HEK293 (cell line): ENCODE results near the gene HILPDA.

Experiments used
- CTCF ChIA-PET: fragments of 350-600 bp; formaldehyde crosslinking; extraction: SDS; loops from one replicate; lab custom pipeline; 2021; ENCODE audit warnings: antibody characterized with exemption; lab: Yijun Ruan, JAX
- POLR2A ChIA-PET: fragments of 300-600 bp; formaldehyde crosslinking; extraction: SDS; loops from one replicate; lab custom pipeline; 2020; ENCODE audit warnings: antibody characterized with exemption, inconsistent platforms; lab: Yijun Ruan, JAX
- H3K27ac ChIP-seq: fragments of 200-500 bp; sonication (Bioruptor generic); 2 replicates; pipeline ENCODE4 v1.5.1; 2014; ENCODE audit warnings: low read depth, low read length, control low read depth, inconsistent platforms; ENCODE audit errors: extremely low read depth
- H3K36me3 ChIP-seq, 2 experiments: fragments of 200-500 bp in 1 of 2; sonication (Bioruptor generic) in 1 of 2; 1 replicate in 1 of 2; 2 replicates in 1 of 2; pipeline ENCODE4 v1.5.1; 2014 to 2017; ENCODE audit warnings: inconsistent platforms in 2 of 2, low read length in 2 of 2; ENCODE audit not compliant: control insufficient read depth in 2 of 2, insufficient read depth in 1 of 2
- H3K4me1 ChIP-seq: fragments of 200-500 bp; sonication (Bioruptor generic); 2 replicates; pipeline ENCODE4 v1.5.1; 2014; ENCODE audit warnings: mild to moderate bottlenecking, low read length, inconsistent platforms; ENCODE audit not compliant: control insufficient read depth, insufficient read depth
- H3K4me3 ChIP-seq: 2 replicates; pipeline ENCODE4 v1.5.1; 2011; ENCODE audit warnings: low read depth, mild to moderate bottlenecking, control low read depth, low read length, moderate library complexity
- H3K9me3 ChIP-seq: fragments of 200-500 bp; sonication (Bioruptor generic); 2 replicates; pipeline ENCODE4 v1.5.1; 2014; ENCODE audit warnings: low read depth, low read length, inconsistent platforms; ENCODE audit not compliant: control insufficient read depth, insufficient read depth
- ATF2 ChIP-seq: fragments of 450-650 bp; formaldehyde crosslinking; IDR thresholded peaks from 2 replicates; pipeline ENCODE4 v1.5.1; 2016; ENCODE audit warnings: missing biosample characterization, missing genetic modification characterization, low read depth
- GFI1B ChIP-seq: fragments of 450-650 bp; formaldehyde crosslinking; IDR thresholded peaks from 2 replicates; pipeline ENCODE4 v1.5.1; 2016; ENCODE audit warnings: missing biosample characterization, missing genetic modification characterization
- GLI2 ChIP-seq: fragments of 450-650 bp; formaldehyde crosslinking; IDR thresholded peaks from 2 replicates; pipeline ENCODE4; 2017; ENCODE audit warnings: missing biosample characterization, missing genetic modification characterization, low read depth, borderline replicate concordance
- GLI4 ChIP-seq: fragments of 450-650 bp; formaldehyde crosslinking; IDR thresholded peaks from 2 replicates; pipeline ENCODE4 v1.5.1; 2016; ENCODE audit warnings: missing biosample characterization, missing genetic modification characterization
- GLIS1 ChIP-seq: fragments of 450-650 bp; formaldehyde crosslinking; IDR thresholded peaks from 2 replicates; pipeline ENCODE4 v1.5.1; 2016; ENCODE audit warnings: missing biosample characterization, missing genetic modification characterization
- MYNN ChIP-seq: fragments of 450-650 bp; formaldehyde crosslinking; IDR thresholded peaks from 2 replicates; pipeline ENCODE4 v1.5.1; 2016; ENCODE audit warnings: missing biosample characterization, missing genetic modification characterization, borderline replicate concordance
- SP3 ChIP-seq: fragments of 450-650 bp; formaldehyde crosslinking; IDR thresholded peaks from 2 replicates; pipeline ENCODE4 v1.5.1; 2016; ENCODE audit warnings: missing biosample characterization, missing genetic modification characterization
- SP7 ChIP-seq: fragments of 450-650 bp; formaldehyde crosslinking; IDR thresholded peaks from 2 replicates; pipeline ENCODE4 v1.5.1; 2016; ENCODE audit warnings: missing biosample characterization, missing genetic modification characterization
- ZNF112 ChIP-seq: fragments of 450-650 bp; formaldehyde crosslinking; IDR thresholded peaks from 2 replicates; pipeline ENCODE4 v1.5.0; 2017; ENCODE audit warnings: missing biosample characterization, missing genetic modification characterization
- ZNF174 ChIP-seq: fragments of 450-650 bp; formaldehyde crosslinking; IDR thresholded peaks from 2 replicates; pipeline ENCODE4 v1.5.0; 2017; ENCODE audit warnings: missing biosample characterization, mild to moderate bottlenecking, missing genetic modification characterization
- ZNF18 ChIP-seq: fragments of 450-650 bp; formaldehyde crosslinking; IDR thresholded peaks from 2 replicates; pipeline ENCODE4 v1.5.1; 2016; ENCODE audit warnings: missing biosample characterization, missing genetic modification characterization
- ZNF184 ChIP-seq: fragments of 450-650 bp; IDR thresholded peaks from 2 replicates; pipeline ENCODE4 v1.5.1; 2018; ENCODE audit warnings: missing biosample characterization, mild to moderate bottlenecking, missing genetic modification characterization
- ZNF19 ChIP-seq: fragments of 450-650 bp; formaldehyde crosslinking; IDR thresholded peaks from 2 replicates; pipeline ENCODE4; 2016; ENCODE audit warnings: missing biosample characterization, missing genetic modification characterization, low read depth
- ZNF214 ChIP-seq: fragments of 450-650 bp; formaldehyde crosslinking; IDR thresholded peaks from 2 replicates; pipeline ENCODE4 v1.5.1; 2017; ENCODE audit warnings: missing biosample characterization, mild to moderate bottlenecking, missing genetic modification characterization, borderline replicate concordance
- ZNF24 ChIP-seq: fragments of 450-650 bp; formaldehyde crosslinking; IDR thresholded peaks from 2 replicates; pipeline ENCODE4 v1.5.1; 2016; ENCODE audit warnings: missing biosample characterization, missing genetic modification characterization
- ZNF404 ChIP-seq: fragments of 450-650 bp; formaldehyde crosslinking; IDR thresholded peaks from 2 replicates; pipeline ENCODE4 v1.5.1; 2017; ENCODE audit warnings: missing biosample characterization, missing genetic modification characterization
- ZNF473 ChIP-seq: fragments of 450-650 bp; formaldehyde crosslinking; IDR thresholded peaks from 2 replicates; pipeline ENCODE4 v1.5.1; 2017; ENCODE audit warnings: missing biosample characterization, missing genetic modification characterization
- ZNF501 ChIP-seq: fragments of 450-650 bp; formaldehyde crosslinking; IDR thresholded peaks from 2 replicates; pipeline ENCODE4 v1.5.1; 2016; ENCODE audit warnings: missing biosample characterization, missing genetic modification characterization
- ZNF514 ChIP-seq: fragments of 450-650 bp; formaldehyde crosslinking; IDR thresholded peaks from 2 replicates; pipeline ENCODE4 v1.5.1; 2016; ENCODE audit warnings: missing biosample characterization, missing genetic modification characterization
- ZNF529 ChIP-seq: fragments of 450-650 bp; formaldehyde crosslinking; IDR thresholded peaks from 2 replicates; pipeline ENCODE4 v1.5.1; 2017; ENCODE audit warnings: missing genetic modification characterization, missing biosample characterization; ENCODE audit not compliant: insufficient replicate concordance
- ZNF600 ChIP-seq: fragments of 450-650 bp; formaldehyde crosslinking; IDR thresholded peaks from 2 replicates; pipeline ENCODE4 v1.5.1; 2016; ENCODE audit warnings: missing biosample characterization, missing genetic modification characterization
- ZNF624 ChIP-seq: fragments of 450-650 bp; formaldehyde crosslinking; IDR thresholded peaks from 2 replicates; pipeline ENCODE4 v1.5.1; 2017; ENCODE audit warnings: missing biosample characterization, missing genetic modification characterization
- ZNF626 ChIP-seq: fragments of 450-650 bp; sonication (Bioruptor Pico); formaldehyde crosslinking; IDR thresholded peaks from 2 replicates; pipeline ENCODE4 v1.5.1; 2018; ENCODE audit warnings: missing biosample characterization, missing genetic modification characterization, inconsistent platforms
- ZNF664 ChIP-seq: fragments of 450-650 bp; formaldehyde crosslinking; IDR thresholded peaks from 2 replicates; pipeline ENCODE4 v1.5.1; 2016; ENCODE audit warnings: missing biosample characterization, missing genetic modification characterization
- ZNF704 ChIP-seq: fragments of 450-650 bp; formaldehyde crosslinking; IDR thresholded peaks from 2 replicates; pipeline ENCODE4 v1.5.1; 2016; ENCODE audit warnings: missing biosample characterization, missing genetic modification characterization
- ZNF837 ChIP-seq: fragments of 450-650 bp; formaldehyde crosslinking; IDR thresholded peaks from 2 replicates; pipeline ENCODE4 v1.5.1; 2016; ENCODE audit warnings: missing biosample characterization, missing genetic modification characterization
- TF ChIP-seq, protein P1 (sequence below): fragments of 450-650 bp; formaldehyde crosslinking; IDR thresholded peaks from 2 replicates; pipeline ENCODE4 v1.5.1; 2017; ENCODE audit warnings: missing biosample characterization, missing genetic modification characterization
- TF ChIP-seq, protein P2 (sequence below): fragments of 450-650 bp; formaldehyde crosslinking; IDR thresholded peaks from 2 replicates; pipeline ENCODE4 v1.5.1; 2016; ENCODE audit warnings: missing biosample characterization, missing genetic modification characterization

Gene HILPDA

GRCh38 chr7:128409596-128410450 lies 45.9 kb upstream of the HILPDA start, which contains the start of gene IMPDH1:
Gene IMPDH1, minus strand, starts transcription at chr7:128409982. Its CDS starts 81 bp downstream, at chr7:128409901.
- Histone ChIP-seq H3K36me3 (no peaks in the 10 kb centered on the region), H3K9me3 (no peaks in the 10 kb centered on the region), H3K27ac (peak within 1 kb of the TSS; percentile 45), H3K4me3 (peak within 1 kb of the TSS; percentile 70), H3K4me1 (no peaks in the 10 kb centered on the region; the same call in 1 of the 2 replicates)
- CTCF ChIA-PET = interaction anchor here (0.7 to 9.5 kb wide), 12 partner anchors 9 to 514 kb away, joined by 3 to 131 read pairs (median 4); partner anchors contain the start of gene HILPDA
- POLR2A ChIA-PET = interaction anchor here (0.6 to 1.4 kb wide), 3 partner anchors 9 to 60 kb away, joined by 3 to 5 read pairs (median 4); no protein-coding TSS in a partner anchor
- TF ChIP-seq MYNN (tag by site-specific recombination) (no peak), GLIS1 (peak; percentile 100), ZNF664 (tag by site-specific recombination) (no peak), SP3 (tag by site-specific recombination) (peak; percentile 48), SP7 (tag by site-specific recombination) (peak; percentile 41; the same call in 1 of the 2 replicates), GLI4 (tag by site-specific recombination) (no peak), ZNF514 (tag by site-specific recombination) (no peak), ZNF214 (tag by site-specific recombination) (no peak), ATF2 (no peak), ZNF704 (tag by site-specific recombination) (no peak), ZNF624 (tag by site-specific recombination) (no peak), ZNF18 (tag by site-specific recombination) (no peak), ZNF600 (tag by site-specific recombination) (no peak), ZNF837 (tag by site-specific recombination) (no peak), ZNF184 (0 out of 2 replicates have a peak, but pooled peaks have one; percentile 36), ZNF626 (tag by site-specific recombination) (no peak; the same call in 1 of the 2 replicates), ZNF404 (tag by site-specific recombination) (no peak), ZNF24 (tag by site-specific recombination) (peak; percentile 66; the same call in 1 of the 2 replicates), ZNF529 (no peak), ZNF19 (no peak), ZNF112 (tag by site-specific recombination) (no peak), GLI2 (tag by site-specific recombination) (no peak), GFI1B (tag by site-specific recombination) (no peak), ZNF473 (tag by site-specific recombination) (no peak), ZNF501 (tag by site-specific recombination) (peak; percentile 95), ZNF174 (tag by site-specific recombination) (no peak)
- TF ChIP-seq, protein P1, sequence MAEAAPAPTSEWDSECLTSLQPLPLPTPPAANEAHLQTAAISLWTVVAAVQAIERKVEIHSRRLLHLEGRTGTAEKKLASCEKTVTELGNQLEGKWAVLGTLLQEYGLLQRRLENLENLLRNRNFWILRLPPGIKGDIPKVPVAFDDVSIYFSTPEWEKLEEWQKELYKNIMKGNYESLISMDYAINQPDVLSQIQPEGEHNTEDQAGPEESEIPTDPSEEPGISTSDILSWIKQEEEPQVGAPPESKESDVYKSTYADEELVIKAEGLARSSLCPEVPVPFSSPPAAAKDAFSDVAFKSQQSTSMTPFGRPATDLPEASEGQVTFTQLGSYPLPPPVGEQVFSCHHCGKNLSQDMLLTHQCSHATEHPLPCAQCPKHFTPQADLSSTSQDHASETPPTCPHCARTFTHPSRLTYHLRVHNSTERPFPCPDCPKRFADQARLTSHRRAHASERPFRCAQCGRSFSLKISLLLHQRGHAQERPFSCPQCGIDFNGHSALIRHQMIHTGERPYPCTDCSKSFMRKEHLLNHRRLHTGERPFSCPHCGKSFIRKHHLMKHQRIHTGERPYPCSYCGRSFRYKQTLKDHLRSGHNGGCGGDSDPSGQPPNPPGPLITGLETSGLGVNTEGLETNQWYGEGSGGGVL (tag by site-specific recombination) = peak; percentile 65
- TF ChIP-seq, protein P2, sequence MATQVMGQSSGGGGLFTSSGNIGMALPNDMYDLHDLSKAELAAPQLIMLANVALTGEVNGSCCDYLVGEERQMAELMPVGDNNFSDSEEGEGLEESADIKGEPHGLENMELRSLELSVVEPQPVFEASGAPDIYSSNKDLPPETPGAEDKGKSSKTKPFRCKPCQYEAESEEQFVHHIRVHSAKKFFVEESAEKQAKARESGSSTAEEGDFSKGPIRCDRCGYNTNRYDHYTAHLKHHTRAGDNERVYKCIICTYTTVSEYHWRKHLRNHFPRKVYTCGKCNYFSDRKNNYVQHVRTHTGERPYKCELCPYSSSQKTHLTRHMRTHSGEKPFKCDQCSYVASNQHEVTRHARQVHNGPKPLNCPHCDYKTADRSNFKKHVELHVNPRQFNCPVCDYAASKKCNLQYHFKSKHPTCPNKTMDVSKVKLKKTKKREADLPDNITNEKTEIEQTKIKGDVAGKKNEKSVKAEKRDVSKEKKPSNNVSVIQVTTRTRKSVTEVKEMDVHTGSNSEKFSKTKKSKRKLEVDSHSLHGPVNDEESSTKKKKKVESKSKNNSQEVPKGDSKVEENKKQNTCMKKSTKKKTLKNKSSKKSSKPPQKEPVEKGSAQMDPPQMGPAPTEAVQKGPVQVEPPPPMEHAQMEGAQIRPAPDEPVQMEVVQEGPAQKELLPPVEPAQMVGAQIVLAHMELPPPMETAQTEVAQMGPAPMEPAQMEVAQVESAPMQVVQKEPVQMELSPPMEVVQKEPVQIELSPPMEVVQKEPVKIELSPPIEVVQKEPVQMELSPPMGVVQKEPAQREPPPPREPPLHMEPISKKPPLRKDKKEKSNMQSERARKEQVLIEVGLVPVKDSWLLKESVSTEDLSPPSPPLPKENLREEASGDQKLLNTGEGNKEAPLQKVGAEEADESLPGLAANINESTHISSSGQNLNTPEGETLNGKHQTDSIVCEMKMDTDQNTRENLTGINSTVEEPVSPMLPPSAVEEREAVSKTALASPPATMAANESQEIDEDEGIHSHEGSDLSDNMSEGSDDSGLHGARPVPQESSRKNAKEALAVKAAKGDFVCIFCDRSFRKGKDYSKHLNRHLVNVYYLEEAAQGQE = no peak
